Osteoblast (primary cell): ENCODE measurements around the gene ENDOV. TPM values are rescaled to one million over a fixed set of nuclear protein-coding genes. Genes with fewer than 3 reads are reported as not detected.

Source experiments
- DNase-seq: peaks from one replicate; pipeline ENCODE4 v3.0.0; 2011; ENCODE audit warnings: low spot score, mixed read lengths; ENCODE audit not compliant: insufficient read length; ENCODE audit errors: missing footprints
- H2AFZ ChIP-seq: 2 replicates; pipeline ENCODE4 v1.6.0; 2011; ENCODE audit warnings: mild to moderate bottlenecking, low read length
- H3K27ac ChIP-seq: 2 replicates; pipeline ENCODE4 v1.5.1; 2011; ENCODE audit warnings: mild to moderate bottlenecking, low read depth, low read length, moderate library complexity
- H3K27me3 ChIP-seq: 2 replicates; pipeline ENCODE4 v1.6.0; 2012; ENCODE audit warnings: mild to moderate bottlenecking, control low read depth, inconsistent platforms, low read length, moderate library complexity; ENCODE audit not compliant: insufficient read depth
- H3K36me3 ChIP-seq: 2 replicates; pipeline ENCODE4 v1.5.1; 2011; ENCODE audit warnings: mild to moderate bottlenecking, low read length, control low read depth, moderate library complexity; ENCODE audit not compliant: insufficient read depth
- H3K4me1 ChIP-seq: 2 replicates; pipeline ENCODE4 v1.5.1; 2011; ENCODE audit warnings: mild to moderate bottlenecking, low read length, control low read depth, moderate library complexity; ENCODE audit not compliant: insufficient read depth
- H3K4me2 ChIP-seq: 2 replicates; pipeline ENCODE4 v1.6.0; 2011; ENCODE audit warnings: mild to moderate bottlenecking, low read length; ENCODE audit not compliant: insufficient read depth
- H3K4me3 ChIP-seq: fragments of 200-600 bp; sonication (generic); 3 replicates; pipeline ENCODE4 v1.5.1; 2012; ENCODE audit warnings: mild to moderate bottlenecking, low read length, inconsistent platforms; ENCODE audit not compliant: insufficient read depth
- H3K79me2 ChIP-seq: 2 replicates; pipeline ENCODE4 v1.6.0; 2012; ENCODE audit warnings: mild to moderate bottlenecking, low read length, control low read depth, inconsistent platforms; ENCODE audit not compliant: insufficient read depth
- H3K9me3 ChIP-seq: 2 replicates; pipeline ENCODE4 v1.5.1; 2011; ENCODE audit warnings: low read depth, low read length, control low read depth
- H4K20me1 ChIP-seq: 2 replicates; pipeline ENCODE4 v1.6.0; 2012; ENCODE audit warnings: mild to moderate bottlenecking, low read length, control low read depth; ENCODE audit not compliant: insufficient read depth
- total RNA-seq: library from RNA; depleted of rRNA; stranded (reverse); fragments of >200 nt; gene quantifications from 2 replicates; pipeline ENCODE4 v1.2.3, GENCODE V29; 2012
- TF ChIP-seq, protein P1 (sequence below): IDR thresholded peaks from 2 replicates; pipeline ENCODE4 v1.5.1; 2011; ENCODE audit warnings: mild to moderate bottlenecking, low read depth, low read length, moderate library complexity; ENCODE audit errors: extremely low read depth

Gene ENDOV
- total RNA-seq, 1 donor = 19.5 TPM

DNA sequence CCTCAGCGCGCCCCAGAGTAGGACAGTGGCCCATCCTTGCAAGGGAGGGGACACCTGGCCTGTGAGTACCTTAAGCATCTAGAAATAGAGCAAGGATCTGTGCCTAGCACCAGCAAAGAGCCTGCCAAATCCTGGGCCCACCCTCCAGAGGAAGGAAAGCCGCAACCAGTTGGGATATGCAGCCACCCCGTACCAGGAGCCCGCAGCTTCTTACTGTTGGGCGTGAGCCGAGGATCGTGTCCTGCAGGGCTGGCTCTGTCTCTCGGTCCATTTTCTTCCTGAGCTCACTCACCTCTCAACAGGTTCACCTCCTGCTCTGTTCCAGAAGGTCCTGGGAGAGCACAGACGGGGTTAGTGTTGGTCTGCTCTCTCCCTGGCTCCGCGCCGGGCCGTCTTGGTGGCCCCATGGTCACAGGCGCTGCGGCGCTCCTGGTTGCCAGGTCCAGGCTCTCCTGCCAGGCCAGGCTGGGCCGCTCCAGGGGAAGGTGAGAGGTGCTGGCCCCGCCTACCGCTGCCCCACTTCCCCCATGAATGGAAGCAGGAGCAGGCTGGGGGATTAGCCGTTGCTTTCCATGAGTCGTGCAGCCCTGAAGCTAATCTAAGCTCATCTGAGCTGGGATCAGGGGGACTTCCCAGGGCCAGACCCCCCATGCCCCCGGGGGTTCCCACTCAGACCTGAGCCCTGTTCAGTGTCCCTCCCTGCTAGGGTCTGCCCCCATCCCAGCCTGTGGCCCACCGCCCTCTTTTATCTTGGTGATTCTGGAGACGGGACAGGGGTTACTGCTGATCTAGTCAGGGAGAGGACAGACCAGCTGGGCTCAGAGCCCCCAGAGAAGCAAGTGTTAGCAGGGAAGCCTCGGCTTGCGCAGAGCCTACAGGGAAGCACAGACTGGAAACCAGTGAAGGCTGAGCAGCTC is 12.7 kb downstream of the ENDOV start:
- Histone ChIP-seq H3K27ac (no peak overlapping the region), H3K4me2 (no peak overlapping the region), H4K20me1 (peaks cover 10% of the 10 kb centered on the region), H3K4me1 (no peaks in the 10 kb centered on the region), H3K9me3 (no peaks in the 10 kb centered on the region), H2AFZ (no peak overlapping the region), H3K36me3 (no peaks in the 10 kb centered on the region), H3K4me3 (no peak overlapping the region), H3K27me3 (no peaks in the 10 kb centered on the region), H3K79me2 (no peaks in the 10 kb centered on the region)
- TF ChIP-seq, protein P1, sequence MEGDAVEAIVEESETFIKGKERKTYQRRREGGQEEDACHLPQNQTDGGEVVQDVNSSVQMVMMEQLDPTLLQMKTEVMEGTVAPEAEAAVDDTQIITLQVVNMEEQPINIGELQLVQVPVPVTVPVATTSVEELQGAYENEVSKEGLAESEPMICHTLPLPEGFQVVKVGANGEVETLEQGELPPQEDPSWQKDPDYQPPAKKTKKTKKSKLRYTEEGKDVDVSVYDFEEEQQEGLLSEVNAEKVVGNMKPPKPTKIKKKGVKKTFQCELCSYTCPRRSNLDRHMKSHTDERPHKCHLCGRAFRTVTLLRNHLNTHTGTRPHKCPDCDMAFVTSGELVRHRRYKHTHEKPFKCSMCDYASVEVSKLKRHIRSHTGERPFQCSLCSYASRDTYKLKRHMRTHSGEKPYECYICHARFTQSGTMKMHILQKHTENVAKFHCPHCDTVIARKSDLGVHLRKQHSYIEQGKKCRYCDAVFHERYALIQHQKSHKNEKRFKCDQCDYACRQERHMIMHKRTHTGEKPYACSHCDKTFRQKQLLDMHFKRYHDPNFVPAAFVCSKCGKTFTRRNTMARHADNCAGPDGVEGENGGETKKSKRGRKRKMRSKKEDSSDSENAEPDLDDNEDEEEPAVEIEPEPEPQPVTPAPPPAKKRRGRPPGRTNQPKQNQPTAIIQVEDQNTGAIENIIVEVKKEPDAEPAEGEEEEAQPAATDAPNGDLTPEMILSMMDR = no peak
- peak; percentile 54 for DNase-seq

DNA sequence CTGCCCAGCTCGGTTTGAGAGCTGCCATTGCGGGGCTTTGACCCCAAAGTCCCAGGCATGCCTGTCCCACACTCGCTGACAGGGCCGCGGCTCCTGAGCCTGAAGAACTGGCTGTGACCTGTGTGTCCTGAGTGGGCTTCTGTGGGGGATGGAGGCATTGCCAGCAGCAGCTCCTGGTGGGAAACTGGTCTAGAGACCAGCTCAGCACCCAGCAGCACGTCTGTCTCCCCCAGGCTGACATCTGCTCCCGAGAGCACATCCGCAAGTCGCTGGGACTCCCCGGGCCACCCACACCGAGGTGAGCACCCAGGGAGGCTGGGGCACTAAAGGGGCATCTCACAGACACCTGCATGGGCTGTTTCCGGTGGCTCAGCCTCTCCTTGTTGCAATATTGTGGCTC is 13.4 kb downstream of the ENDOV start:
- Histone ChIP-seq H3K27me3 (no peaks in the 10 kb centered on the region), H3K9me3 (no peaks in the 10 kb centered on the region), H3K4me1 (no peaks in the 10 kb centered on the region), H3K79me2 (no peaks in the 10 kb centered on the region), H2AFZ (no peak overlapping the region), H3K4me2 (no peak overlapping the region), H3K27ac (no peak overlapping the region), H3K36me3 (no peaks in the 10 kb centered on the region), H3K4me3 (no peak overlapping the region), H4K20me1 (peaks cover 10% of the 10 kb centered on the region)
- TF ChIP-seq, protein P1 = no peak
- DNase-seq = peak; percentile 68

DNA sequence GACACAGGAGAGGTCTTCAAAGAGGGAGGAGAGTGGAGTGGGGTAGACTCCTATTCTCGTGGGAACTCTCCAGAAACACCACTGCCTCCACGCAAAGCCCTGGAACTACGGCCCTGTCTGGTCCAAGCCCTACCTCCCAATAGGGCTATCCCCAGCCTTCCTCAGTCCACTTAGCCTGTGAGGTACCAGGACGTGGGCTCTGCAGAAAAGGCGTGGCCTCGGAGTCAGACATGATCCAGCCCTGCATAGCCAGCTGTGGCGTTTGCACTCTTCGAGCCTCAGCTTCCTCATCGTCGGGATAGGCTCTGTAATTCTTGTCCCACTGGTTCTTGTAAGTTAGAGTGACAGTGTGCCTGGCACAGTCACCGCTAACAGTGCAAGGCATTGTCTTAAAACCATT is 13.8 kb downstream of the ENDOV start:
- no peak overlapping the region for H3K27ac ChIP-seq
- no peak overlapping the region for H3K4me2 ChIP-seq
- H3K9me3 ChIP-seq = no peaks in the 10 kb centered on the region
- TF ChIP-seq, protein P1 = no peak
- peaks cover 10% of the 10 kb centered on the region for H4K20me1 ChIP-seq
- no peaks in the 10 kb centered on the region for H3K4me1 ChIP-seq
- DNase-seq = peak; percentile 77
- no peaks in the 10 kb centered on the region for H3K36me3 ChIP-seq
- no peaks in the 10 kb centered on the region for H3K27me3 ChIP-seq
- no peaks in the 10 kb centered on the region for H3K79me2 ChIP-seq
- H2AFZ ChIP-seq = no peak overlapping the region
- H3K4me3 ChIP-seq = no peak overlapping the region
